GM12875 (cell line): ENCODE measurements around the gene HS6ST1.

ENCODE experiments used
- H3K4me3 ChIP-seq: one replicate; pipeline ENCODE4 v1.5.1; 2011; ENCODE audit warnings: low read depth, low read length, control low read depth
- CTCF ChIP-seq: IDR thresholded peaks from 2 replicates; pipeline ENCODE4 v1.5.1; 2011; ENCODE audit warnings: low read depth, mild to moderate bottlenecking, control low read depth, inconsistent platforms, low read length, moderate library complexity, borderline replicate concordance; ENCODE audit not compliant: insufficient read depth

HS6ST1 gene

GRCh38 chr2:128300151-128301020 lies 18.3 kb downstream of the HS6ST1 start:
- H3K4me3 ChIP-seq, result no peak overlapping the region
- no peak for TF ChIP-seq CTCF

- no peak for TF ChIP-seq CTCF
Measured at GRCh38 chr2:128299628-128300027, 19.0 kb downstream of the HS6ST1 start.

GRCh38 chr2:128298846-128299507 lies 19.7 kb downstream of the HS6ST1 start:
- H3K4me3 ChIP-seq, result no peak overlapping the region
- TF ChIP-seq CTCF, result no peak

More at GRCh38 chr2:128299628-128300027, 19.0 kb downstream of the HS6ST1 start:
- no peak overlapping the region for H3K4me3 ChIP-seq

DNA sequence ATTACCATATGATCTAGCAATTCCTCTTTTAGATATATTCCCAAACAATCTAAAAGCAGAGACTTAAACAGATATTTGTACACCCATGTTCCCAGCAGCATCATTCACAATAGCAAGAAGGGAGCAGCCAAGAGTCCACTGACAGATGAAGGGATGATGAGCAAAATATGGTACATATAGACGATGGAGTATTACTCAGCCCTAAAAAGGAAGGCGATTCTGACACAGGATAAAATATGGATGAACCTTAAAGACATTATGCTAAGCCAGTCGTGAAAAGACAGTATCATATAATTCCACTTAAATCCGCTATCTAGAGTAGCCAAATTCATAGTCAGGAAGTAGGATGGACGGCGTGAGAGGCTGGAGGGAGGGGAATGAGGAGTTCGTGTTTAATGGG lies 20.4 kb downstream of the HS6ST1 start:
- no peak for TF ChIP-seq CTCF
- no peak overlapping the region for H3K4me3 ChIP-seq

DNA sequence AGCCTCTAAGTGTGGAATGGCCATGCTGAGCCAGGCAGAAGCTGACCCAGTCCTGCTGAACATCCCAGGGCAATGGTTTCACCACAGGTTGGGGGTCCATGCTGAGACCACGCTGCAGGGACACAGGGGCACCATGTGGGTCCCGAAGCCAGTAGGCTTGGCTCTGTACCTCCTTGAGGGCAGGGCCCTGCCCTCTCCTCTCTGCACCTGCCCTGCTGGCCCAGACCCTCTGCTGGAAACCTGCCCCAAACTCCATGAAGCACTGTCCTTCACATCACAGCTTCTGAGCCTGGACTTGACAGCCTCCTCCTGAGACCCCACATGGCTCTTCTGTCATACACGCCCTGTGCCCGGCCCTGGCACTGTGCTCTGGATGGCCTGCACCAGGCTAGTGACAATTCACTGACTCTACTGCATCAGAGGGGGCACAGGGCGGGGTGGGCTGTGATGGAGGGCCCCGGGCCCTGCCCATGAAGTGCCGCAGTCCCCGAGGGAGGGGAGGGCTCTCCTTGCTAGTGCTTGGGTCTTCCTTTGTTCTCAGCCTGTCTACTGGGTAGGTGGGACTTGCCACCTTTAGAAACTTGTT lies 24.7 kb downstream of the HS6ST1 start:
- H3K4me3 ChIP-seq, result no peak overlapping the region
- no peak for TF ChIP-seq CTCF

DNA sequence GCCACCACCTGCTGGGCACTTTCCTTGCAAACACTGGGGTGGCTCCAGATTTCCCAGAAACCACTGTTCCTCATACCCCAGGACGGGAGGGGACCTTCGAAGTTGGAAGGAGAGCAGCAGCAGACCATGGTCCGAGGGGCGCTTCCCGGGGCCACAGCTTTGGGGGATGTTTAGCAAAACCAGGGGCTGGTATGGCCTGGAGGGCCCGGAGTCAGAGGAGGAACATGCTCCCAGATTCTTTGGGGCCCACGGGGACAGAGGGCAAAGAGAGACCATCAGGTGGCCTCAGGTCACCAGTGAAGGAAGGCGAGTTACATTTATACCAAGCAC lies 25.3 kb downstream of the HS6ST1 start:
- no peak overlapping the region for H3K4me3 ChIP-seq
- TF ChIP-seq CTCF, result no peak
